ENCODE measurements around the gene MED4. TPM values are rescaled to one million over a fixed set of nuclear protein-coding genes. Genes with fewer than 3 reads are reported as not detected.

The MED4 gene
- total RNA-seq, 1 experiment from 2014 or later: 51.7 TPM

- BruUV-seq (replicated peaks): no TSS peak
- DNase-seq (ENCODE audit: low spot score): no peak
- H3K4me1 ChIP-seq (ENCODE audit: insufficient read depth, low read length, poor library complexity, severe bottlenecking): no peaks in the 10 kb centered on the region
- H3K27me3 ChIP-seq (replicated peaks; ENCODE audit: insufficient read depth, low read depth, low read length, poor library complexity): no peaks in the 10 kb centered on the region
- no peaks in the 10 kb centered on the region for H3K36me3 ChIP-seq (ENCODE audit: insufficient read depth, low read length, poor library complexity, severe bottlenecking)
- TF ChIP-seq CTCF (conservative IDR thresholded peaks at IDR 0.05; ENCODE audit: low read depth, low read length) (no peak), EZH2 (IDR thresholded peaks at IDR 0.05; ENCODE audit: borderline replicate concordance, low read depth, low read length, poor library complexity, severe bottlenecking) (no peak)
- no peak overlapping the region for H3K27ac ChIP-seq (ENCODE audit: low read depth, low read length, poor library complexity, severe bottlenecking)
- ChIA-PET POLR2A (ENCODE audit: low non-redundant PET) (no interaction called here), CTCF (no interaction called here)
- intact Hi-C loops (cut with micrococcal nuclease; ENCODE audit: unreplicated experiment): no loop called here
- H3K9me3 ChIP-seq (ENCODE audit: low read depth, low read length, poor library complexity, severe bottlenecking): no peaks in the 10 kb centered on the region
- no peak overlapping the region for H3K4me3 ChIP-seq (ENCODE audit: low read depth, low read length, poor library complexity, severe bottlenecking)
Measured at GRCh38 chr13:48110931-48111721, 16.2 kb upstream of the MED4 start.

- BruUV-seq (replicated peaks): no TSS peak
Measured at GRCh38 chr13:48110132-48110868, 15.4 kb upstream of the MED4 start.

GRCh38 chr13:48108106-48108505 lies 13.2 kb upstream of the MED4 start:
- Histone ChIP-seq H3K27ac (ENCODE audit: low read depth, low read length, poor library complexity, severe bottlenecking) (no peak overlapping the region), H3K36me3 (ENCODE audit: insufficient read depth, low read length, poor library complexity, severe bottlenecking) (no peaks in the 10 kb centered on the region), H3K27me3 (replicated peaks; ENCODE audit: insufficient read depth, low read depth, low read length, poor library complexity) (no peaks in the 10 kb centered on the region), H3K9me3 (ENCODE audit: low read depth, low read length, poor library complexity, severe bottlenecking) (no peaks in the 10 kb centered on the region), H3K4me1 (ENCODE audit: insufficient read depth, low read length, poor library complexity, severe bottlenecking) (no peaks in the 10 kb centered on the region), H3K4me3 (ENCODE audit: low read depth, low read length, poor library complexity, severe bottlenecking) (no peak overlapping the region)
- CTCF ChIA-PET: no interaction called here
- POLR2A ChIA-PET (ENCODE audit: low non-redundant PET): no interaction called here
- DNase-seq (ENCODE audit: low spot score): no peak
- BruUV-seq (replicated peaks): no TSS peak
- TF ChIP-seq EZH2 (IDR thresholded peaks at IDR 0.05; ENCODE audit: borderline replicate concordance, low read depth, low read length, poor library complexity, severe bottlenecking): no peak
- no peak for TF ChIP-seq CTCF (conservative IDR thresholded peaks at IDR 0.05; ENCODE audit: low read depth, low read length)
- intact Hi-C loops (cut with micrococcal nuclease; ENCODE audit: unreplicated experiment): no loop called here

More at GRCh38 chr13:48110132-48110868, 15.4 kb upstream of the MED4 start:
- Histone ChIP-seq H3K27ac (ENCODE audit: low read depth, low read length, poor library complexity, severe bottlenecking) (no peak overlapping the region), H3K4me3 (ENCODE audit: low read depth, low read length, poor library complexity, severe bottlenecking) (no peak overlapping the region), H3K36me3 (ENCODE audit: insufficient read depth, low read length, poor library complexity, severe bottlenecking) (no peaks in the 10 kb centered on the region), H3K4me1 (ENCODE audit: insufficient read depth, low read length, poor library complexity, severe bottlenecking) (no peaks in the 10 kb centered on the region), H3K27me3 (replicated peaks; ENCODE audit: insufficient read depth, low read depth, low read length, poor library complexity) (no peaks in the 10 kb centered on the region), H3K9me3 (ENCODE audit: low read depth, low read length, poor library complexity, severe bottlenecking) (no peaks in the 10 kb centered on the region)
- no peak for TF ChIP-seq EZH2 (IDR thresholded peaks at IDR 0.05; ENCODE audit: borderline replicate concordance, low read depth, low read length, poor library complexity, severe bottlenecking)
- TF ChIP-seq CTCF (conservative IDR thresholded peaks at IDR 0.05; ENCODE audit: low read depth, low read length): no peak
- intact Hi-C loops (cut with micrococcal nuclease; ENCODE audit: unreplicated experiment): no loop called here
- CTCF ChIA-PET: no interaction called here
- POLR2A ChIA-PET (ENCODE audit: low non-redundant PET): no interaction called here
- DNase-seq (ENCODE audit: low spot score): no peak

Measured in A673 (cell line).